ENCODE data around the gene DCST2. TPM values are rescaled to one million over a fixed set of nuclear protein-coding genes. Genes with fewer than 3 reads are reported as not detected.
A peak's percentile ranks its signal among the peaks of the same experiment; 100 is the strongest.

The DCST2 gene
- total RNA-seq, 4 donors from 2014 or later, result 0.35 to 0.54 TPM; not detected in 2

GRCh38 chr1:155001425-155001674 lies 32.2 kb downstream of the DCST2 start:
- TF ChIP-seq EP300 (IDR thresholded peaks at IDR 0.05) (no peak), POLR2AphosphoS5 (IDR thresholded peaks at IDR 0.05) (no peak), POLR2A (IDR thresholded peaks at IDR 0.05) (no peak), CTCF (IDR thresholded peaks at IDR 0.05) (no peak)
- peak overlapping the region; percentile 88 to 97 (median 96) for H3K27ac ChIP-seq
- no peaks in the 10 kb centered on the region for H3K36me3 ChIP-seq
- peak overlapping the region; percentile 76 to 89 for H3K4me3 ChIP-seq
- peaks cover 6 to 48% (median 30%) of the 10 kb centered on the region in 3 donors for H3K4me1 ChIP-seq
- no peak for ATAC-seq
- 0% methylated on average over 2 to 5 of the region's 11 CpGs for WGBS, 2 donors (ENCODE audit: low coverage in 1 of 2)
- no peaks in the 10 kb centered on the region for H3K9me3 ChIP-seq
- no peaks in the 10 kb centered on the region for H3K27me3 ChIP-seq

GRCh38 chr1:155000726-155001424 lies 32.7 kb downstream of the DCST2 start:
- Histone ChIP-seq H3K4me1 (peaks cover 6 to 45% (median 30%) of the 10 kb centered on the region in 3 donors), H3K4me3 (peak overlapping the region; percentile 76 to 89)
- TF ChIP-seq POLR2AphosphoS5 (IDR thresholded peaks at IDR 0.05), result peak; percentile 63
- no peak for TF ChIP-seq EP300 (IDR thresholded peaks at IDR 0.05)
- TF ChIP-seq POLR2A (IDR thresholded peaks at IDR 0.05), result peak; percentile 57 to 60
- TF ChIP-seq CTCF (IDR thresholded peaks at IDR 0.05), result peak in 3 of 4 experiments; percentile 15 to 30 (median 28)

GRCh38 chr1:155000411-155000725 lies 33.2 kb downstream of the DCST2 start:
- WGBS, 2 donors (ENCODE audit: low coverage in 1 of 2), result no CpG with 5 or more reads among the region's 13 CpGs
- Histone ChIP-seq H3K4me3 (peak overlapping the region; percentile 76 to 89), H3K27me3 (no peaks in the 10 kb centered on the region), H3K9me3 (no peaks in the 10 kb centered on the region), H3K36me3 (no peaks in the 10 kb centered on the region), H3K27ac (peak overlapping the region; percentile 88 to 97 (median 96)), H3K4me1 (peaks cover 6 to 45% (median 26%) of the 10 kb centered on the region in 3 donors)
- no peak for TF ChIP-seq CTCF (IDR thresholded peaks at IDR 0.05)
- no peak for TF ChIP-seq POLR2AphosphoS5 (IDR thresholded peaks at IDR 0.05)
- ATAC-seq, result no peak

More at GRCh38 chr1:155000726-155001424, 32.7 kb downstream of the DCST2 start:
- Histone ChIP-seq H3K27ac (peak overlapping the region; percentile 88 to 97 (median 96)), H3K27me3 (no peaks in the 10 kb centered on the region), H3K9me3 (no peaks in the 10 kb centered on the region), H3K36me3 (no peaks in the 10 kb centered on the region)
- ATAC-seq, result peak; percentile 63
- 0% methylated on average over 2 of the region's 43 CpGs; no CpG with 5 or more reads in 1 of the 2 donors for WGBS, 2 donors (ENCODE audit: low coverage in 1 of 2)

GRCh38 chr1:154999571-155000410 lies 33.8 kb downstream of the DCST2 start:
- Histone ChIP-seq H3K9me3 (no peaks in the 10 kb centered on the region), H3K4me1 (peaks cover 6 to 44% (median 20%) of the 10 kb centered on the region in 3 donors), H3K36me3 (no peaks in the 10 kb centered on the region), H3K27me3 (no peaks in the 10 kb centered on the region), H3K4me3 (peak overlapping the region; percentile 76 to 89), H3K27ac (peak overlapping the region; percentile 88 to 97 (median 96))
- TF ChIP-seq POLR2AphosphoS5 (IDR thresholded peaks at IDR 0.05), result no peak
- no peak for TF ChIP-seq POLR2A (IDR thresholded peaks at IDR 0.05)
- no peak for TF ChIP-seq CTCF (IDR thresholded peaks at IDR 0.05)
- no peak for TF ChIP-seq EP300 (IDR thresholded peaks at IDR 0.05)
- 1 to 4% methylated on average over 14 to 15 of the region's 50 CpGs for WGBS, 2 donors (ENCODE audit: low coverage in 1 of 2)
- no peak for ATAC-seq
